HepG2 (cell line): ENCODE measurements around the gene OVCA2. TPM values are rescaled to one million over a fixed set of nuclear protein-coding genes. Genes with fewer than 3 reads are reported as not detected.

ENCODE experiments used
- ATAC-seq: fragments of 200-7000 bp; cut with Tn5 transposase; 3 replicates; pipeline ENCODE4 v1.9.1; 2020; ENCODE audit warnings: mild to moderate bottlenecking, moderate library complexity
- BruUV-seq: library from RNA; stranded (reverse); fragments of 400-500 nt; replicated peaks from 2 replicates; lab custom pipeline; 2021; lab: Mats Ljungman, UMichigan
- CTCF ChIA-PET: fragments of 300-600 bp; formaldehyde crosslinking; extraction: SDS; loops from one replicate; lab custom pipeline; 2021; ENCODE audit warnings: low total read pairs, inconsistent platforms, low intra/inter-chr PET ratio; lab: Yijun Ruan, JAX
- POLR2A ChIA-PET: fragments of 350-600 bp; sonication (Branson Sonifier 250); formaldehyde crosslinking; loops from one replicate; lab custom pipeline; 2020; ENCODE audit warnings: antibody characterized with exemption, inconsistent platforms; lab: Yijun Ruan, JAX
- DNase-seq: peaks from one replicate; pipeline ENCODE4 v3.0.0-alpha.2; 2015; ENCODE audit warnings: low spot score
- FAIRE-seq: peaks from 3 replicates; lab custom pipeline; 2011; peaks lifted over from hg19 to GRCh38; lab: Jason Lieb, UNC
- H2AFZ ChIP-seq: one replicate; pipeline ENCODE4 v1.6.1; 2011; ENCODE audit warnings: low read length, inconsistent platforms
- H3K27ac ChIP-seq: fragments of 300-600 bp; 3 replicates; pipeline ENCODE4 v1.8.0; 2011; ENCODE audit warnings: mixed run types, mild to moderate bottlenecking, mixed read lengths, low read length, inconsistent platforms; ENCODE audit not compliant: insufficient read depth; ENCODE audit errors: extremely low read length
- H3K27me3 ChIP-seq, 2 experiments: fragments of 200-600 bp in 1 of 2; 2 replicates in 1 of 2; 3 replicates in 1 of 2; pipeline versions ENCODE4 v1.6.0 to v1.8.0; 2011; ENCODE audit warnings: low read length in 2 of 2, mild to moderate bottlenecking in 2 of 2, moderate library complexity in 2 of 2, inconsistent platforms in 1 of 2; ENCODE audit not compliant: insufficient read depth in 2 of 2, control insufficient read depth in 1 of 2
- H3K36me3 ChIP-seq, 2 experiments: fragments of 200-600 bp in 1 of 2; replicated peaks in 1 of 2; 2 replicates in 1 of 2; 3 replicates in 1 of 2; pipeline versions ENCODE4 v1.5.1 to v1.8.0; 2011; ENCODE audit warnings: low read length in 2 of 2, inconsistent platforms in 1 of 2; ENCODE audit not compliant: insufficient read depth in 2 of 2, control insufficient read depth in 1 of 2
- H3K4me1 ChIP-seq: 2 replicates; pipeline ENCODE4 v1.5.1; 2012; ENCODE audit warnings: low read length, inconsistent platforms; ENCODE audit not compliant: insufficient read depth
- H3K4me2 ChIP-seq: 2 replicates; pipeline ENCODE4 v1.6.0; 2011; ENCODE audit warnings: low read depth, low read length, inconsistent platforms
- H3K4me3 ChIP-seq, 3 experiments: fragments of 200-600 bp in 1 of 3; sonication (generic), shearing (Covaris generic) in 1 of 3; replicated peaks in 1 of 3; 2 replicates each; pipeline ENCODE4 v1.5.1; 2011 to 2016; ENCODE audit warnings: low read length in 3 of 3, inconsistent platforms in 2 of 3, low read depth in 2 of 3, mild to moderate bottlenecking in 2 of 3, control low read depth in 1 of 3, mixed read lengths in 1 of 3; ENCODE audit not compliant: insufficient read depth in 1 of 3
- H3K79me2 ChIP-seq: one replicate; pipeline ENCODE4 v1.6.1; 2011; ENCODE audit warnings: low read length, inconsistent platforms; ENCODE audit not compliant: insufficient read depth
- H3K9ac ChIP-seq: 2 replicates; pipeline ENCODE4 v1.6.0; 2011; ENCODE audit warnings: mild to moderate bottlenecking, low read depth, low read length, inconsistent platforms; ENCODE audit not compliant: insufficient read depth
- H3K9me3 ChIP-seq: 2 replicates; pipeline ENCODE4 v1.5.1; 2012; ENCODE audit warnings: mild to moderate bottlenecking, low read length
- H4K20me1 ChIP-seq: 2 replicates; pipeline ENCODE4 v1.6.0; 2011; ENCODE audit warnings: inconsistent platforms, mild to moderate bottlenecking, low read length, moderate library complexity; ENCODE audit not compliant: insufficient read depth
- ATM ChIP-seq: fragments of 450-650 bp; IDR thresholded peaks from 2 replicates; pipeline ENCODE4 v1.7.1; 2017; ENCODE audit warnings: mild to moderate bottlenecking, borderline replicate concordance
- CAMTA2 ChIP-seq: sonication (generic); formaldehyde crosslinking; IDR thresholded peaks from 2 replicates; pipeline ENCODE4 v1.4.0; 2020; ENCODE audit warnings: mild to moderate bottlenecking, missing genetic modification reagents, borderline replicate concordance
- HNRNPK ChIP-seq: fragments of 200-400 bp; formaldehyde crosslinking; IDR thresholded peaks from 2 replicates; pipeline ENCODE4 v1.6.1; 2018; ENCODE audit warnings: low read length, low read depth, moderate library complexity, mild to moderate bottlenecking; ENCODE audit not compliant: poor library complexity, severe bottlenecking
- HNRNPL ChIP-seq: fragments of 200-400 bp; formaldehyde crosslinking; IDR thresholded peaks from 2 replicates; pipeline ENCODE4 v1.6.1; 2017; ENCODE audit warnings: mild to moderate bottlenecking, low read depth, low read length
- NFATC3 ChIP-seq: sonication (generic); formaldehyde crosslinking; IDR thresholded peaks from 2 replicates; pipeline ENCODE4 v1.5.1; 2020; ENCODE audit warnings: mild to moderate bottlenecking, missing genetic modification reagents
- NFKBIZ ChIP-seq: IDR thresholded peaks from 2 replicates; pipeline ENCODE4 v1.6.1; 2018; ENCODE audit warnings: missing genetic modification reagents, missing compliant biosample characterization
- NRL ChIP-seq: sonication (generic); formaldehyde crosslinking; IDR thresholded peaks from 2 replicates; pipeline ENCODE4 v1.5.0; 2020; ENCODE audit warnings: missing genetic modification reagents, mild to moderate bottlenecking, moderate library complexity, borderline replicate concordance
- REL ChIP-seq: sonication (generic); formaldehyde crosslinking; conservative IDR thresholded peaks from 2 replicates; pipeline ENCODE4 v1.8.0; 2022; ENCODE audit warnings: mild to moderate bottlenecking, missing genetic modification reagents, moderate library complexity
- SRY ChIP-seq: sonication (generic); formaldehyde crosslinking; IDR thresholded peaks from 2 replicates; pipeline ENCODE4 v1.8.0; 2022; ENCODE audit warnings: mild to moderate bottlenecking, missing genetic modification reagents
- THRA ChIP-seq: sonication (generic); formaldehyde crosslinking; IDR thresholded peaks from 2 replicates; pipeline ENCODE4 v1.4.0; 2020; ENCODE audit warnings: missing genetic modification reagents, borderline replicate concordance
- ZNF326 ChIP-seq: sonication (generic); formaldehyde crosslinking; IDR thresholded peaks from 2 replicates; pipeline ENCODE4 v1.4.0; 2020; ENCODE audit warnings: missing genetic modification reagents, borderline replicate concordance
- ZNF609 ChIP-seq: sonication (generic); formaldehyde crosslinking; IDR thresholded peaks from 2 replicates; pipeline ENCODE4 v1.4.0; 2020; ENCODE audit warnings: mild to moderate bottlenecking, missing genetic modification reagents, borderline replicate concordance
- WGBS: methylation state at CpG from one replicate; pipeline ENCODE4 v1.1.6; 2017; ENCODE audit warnings: low lambda C conversion rate; 5-methylcytosine and 5-hydroxymethylcytosine counted together
- in situ Hi-C: cut with HindIII; loops from 2 replicates; pipeline ENCODE4 v1.10.0; 2017; ENCODE audit warnings: low pct_unique_long_range_greater_than_20kb; ENCODE audit not compliant: extremely low pct_ligation_motif_present
- intact Hi-C: fragments of 100-400 bp; cut with micrococcal nuclease; formaldehyde crosslinking; loops from one replicate; pipeline ENCODE4 v1.10.0; 2022; ENCODE audit not compliant: unreplicated experiment
- polyA plus RNA-seq, 8 experiments: library from polyadenylated mRNA; depleted of rRNA in 3 of 8; stranded (reverse) in 7 of 8; unstranded in 1 of 8; fragments of >200 nt; fragmentation: Illumina TruSeq in 4 of 8; extraction: Trizol in 4 of 8; gene quantifications; 2 replicates each; pipeline versions ENCODE4 v1.2.1 to v1.2.3, GENCODE V29; 2011 to 2016; ENCODE audit warnings: low read depth in 4 of 8, missing spikeins in 1 of 8, mixed read lengths in 1 of 8; ENCODE audit not compliant: insufficient read depth in 1 of 8
- total RNA-seq, 5 experiments: library from RNA; depleted of rRNA; stranded (reverse); fragments of >200 nt; fragmentation: Illumina TruSeq; extraction: Trizol; gene quantifications; 2 replicates each; pipeline ENCODE4 v1.2.3, GENCODE V29; 2016; ENCODE audit warnings: low read depth in 1 of 5

Gene OVCA2
- total and polyA plus RNA-seq, 2 of the 13 experiments (the other 11 are each of a cell fraction or from before 2014, with no cell fraction given): 23.7 to 28.2 TPM

DNA sequence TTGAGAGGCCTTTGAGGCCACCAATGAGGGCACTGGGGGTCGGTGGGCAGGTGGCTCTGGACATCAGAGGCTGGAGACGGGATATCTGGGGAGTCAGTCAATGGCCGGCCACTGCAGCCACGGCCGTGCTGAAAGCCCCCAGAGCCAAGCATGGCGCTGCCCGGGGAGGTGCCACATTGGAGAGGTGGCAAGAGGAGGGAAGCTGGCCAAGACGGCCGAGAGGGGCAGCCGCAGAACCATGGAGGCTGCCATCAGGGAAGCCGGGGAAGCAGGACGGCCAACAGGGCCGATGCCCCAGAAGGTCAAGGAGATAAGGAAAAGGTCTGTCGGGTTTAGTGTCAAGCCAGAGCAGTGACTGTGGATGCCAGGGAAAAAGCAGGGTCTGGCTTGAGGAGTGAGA, 26.5 kb upstream of the OVCA2 start:
- no peak for DNase-seq
- no peaks in the 10 kb centered on the region for H3K36me3 ChIP-seq
- H4K20me1 ChIP-seq: no peaks in the 10 kb centered on the region
- H3K9me3 ChIP-seq: no peaks in the 10 kb centered on the region
- no peak for ATAC-seq
- in situ Hi-C loops: no loop called here
- H3K4me3 ChIP-seq: no peak overlapping the region
- no peaks in the 10 kb centered on the region for H3K4me1 ChIP-seq
- FAIRE-seq: no peak
- H3K27ac ChIP-seq: no peak overlapping the region
- CTCF ChIA-PET: no interaction called here
- 0 out of 2 replicates have a peak, but pooled peaks have one; percentile 33 for TF ChIP-seq HNRNPL
- TF ChIP-seq NFKBIZ: no peak
- TF ChIP-seq NRL: no peak
- TF ChIP-seq REL (CRISPR knock-in tag): no peak
- no peak for TF ChIP-seq ATM
- H2AFZ ChIP-seq: no peak overlapping the region
- POLR2A ChIA-PET: no interaction called here
- no peak overlapping the region for H3K9ac ChIP-seq
- no TSS peak for BruUV-seq
- intact Hi-C loops: no loop called here
- H3K27me3 ChIP-seq: peaks cover 7 to 33% of the 10 kb centered on the region in 2 experiments; a peak in 4 of 5 replicates
- no peaks in the 10 kb centered on the region for H3K79me2 ChIP-seq
- 59% methylated on average over 12 of the region's 14 CpGs for WGBS
- no peak overlapping the region for H3K4me2 ChIP-seq

DNA sequence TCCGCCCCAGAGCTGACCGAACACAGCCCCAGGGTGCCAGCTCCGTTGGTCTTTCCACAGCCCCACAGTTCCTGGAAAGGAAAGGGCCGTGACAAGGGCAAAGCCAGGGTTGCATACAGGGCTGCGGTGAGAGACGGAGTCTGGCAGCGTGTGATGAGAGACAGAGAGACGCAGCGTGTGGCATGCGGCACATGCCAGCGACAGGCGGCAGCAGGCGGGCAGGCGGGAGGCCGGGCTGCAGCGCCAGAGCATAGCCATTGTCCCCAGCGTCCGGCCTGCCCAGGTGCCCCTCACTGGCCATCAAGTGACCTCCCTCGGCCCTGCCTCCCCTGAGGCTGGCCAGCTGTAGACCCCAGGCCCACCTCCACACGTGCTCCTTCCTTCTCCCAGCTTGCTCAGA, 25.3 kb upstream of the OVCA2 start:
- FAIRE-seq (no peak), ATAC-seq (no peak), DNase-seq (no peak)
- Histone ChIP-seq H3K4me1 (no peaks in the 10 kb centered on the region), H3K4me3 (no peak overlapping the region), H3K79me2 (no peaks in the 10 kb centered on the region), H3K27ac (no peak overlapping the region), H3K4me2 (no peak overlapping the region), H3K9ac (no peak overlapping the region), H3K9me3 (no peaks in the 10 kb centered on the region), H3K27me3 (peaks cover 7 to 42% of the 10 kb centered on the region in 2 experiments), H4K20me1 (no peaks in the 10 kb centered on the region), H3K36me3 (no peaks in the 10 kb centered on the region), H2AFZ (no peak overlapping the region)
- ChIA-PET POLR2A (no interaction called here), CTCF (no interaction called here)
- no TSS peak for BruUV-seq
- intact Hi-C loops (no loop called here), in situ Hi-C loops (no loop called here)
- WGBS: 76% methylated on average over 20 of the region's 20 CpGs
- TF ChIP-seq THRA (CRISPR knock-in tag) (no peak), CAMTA2 (CRISPR knock-in tag) (no peak), HNRNPK (no peak), ZNF326 (CRISPR knock-in tag) (no peak), ZNF609 (CRISPR knock-in tag) (no peak), NFATC3 (CRISPR knock-in tag) (no peak), SRY (no peak)
